Keratinocyte (primary cell): Measurements from ENCODE around the gene TBXAS1. TPM values are rescaled to one million over a fixed set of nuclear protein-coding genes. Genes with fewer than 3 reads are reported as not detected.

Experiments used
- DNase-seq: peaks from one replicate; pipeline ENCODE4 v3.0.0-alpha.2; 2011; ENCODE audit warnings: low read depth, missing footprints, low spot score
- FAIRE-seq: peaks from 2 replicates; lab custom pipeline; 2011; peaks lifted over from hg19 to GRCh38; lab: Jason Lieb, UNC
- H2AFZ ChIP-seq: 2 replicates; pipeline ENCODE4 v1.6.0; 2012; ENCODE audit warnings: low read length, control low read depth, inconsistent platforms; ENCODE audit not compliant: control insufficient read depth
- H3K27ac ChIP-seq: 2 replicates; pipeline ENCODE4 v1.5.1; 2011; ENCODE audit warnings: low read length; ENCODE audit not compliant: control insufficient read depth, insufficient read depth
- H3K27me3 ChIP-seq: 3 replicates; pipeline ENCODE4 v1.6.0; 2011; ENCODE audit warnings: low read length; ENCODE audit not compliant: control insufficient read depth, insufficient read depth; ENCODE audit errors: extremely low read depth
- H3K36me3 ChIP-seq, 2 experiments: 2 replicates in 1 of 2; 3 replicates in 1 of 2; pipeline ENCODE4 v1.5.1; 2011; ENCODE audit warnings: low read length in 2 of 2, mild to moderate bottlenecking in 1 of 2; ENCODE audit not compliant: control insufficient read depth in 2 of 2, insufficient read depth in 2 of 2; ENCODE audit errors: extremely low read depth in 1 of 2
- H3K4me1 ChIP-seq: 3 replicates; pipeline ENCODE4 v1.5.1; 2011; ENCODE audit warnings: low read length; ENCODE audit not compliant: control insufficient read depth, insufficient read depth; ENCODE audit errors: extremely low read depth
- H3K4me2 ChIP-seq: 3 replicates; pipeline ENCODE4 v1.6.0; 2011; ENCODE audit warnings: low read depth, low read length; ENCODE audit not compliant: control insufficient read depth, insufficient read depth; ENCODE audit errors: extremely low read depth
- H3K4me3 ChIP-seq, 3 experiments: fragments of 200-600 bp in 1 of 3; sonication (generic) in 1 of 3; 2 replicates in 2 of 3; 3 replicates in 1 of 3; pipeline ENCODE4 v1.5.1; 2011 to 2016; ENCODE audit warnings: low read length in 3 of 3, mild to moderate bottlenecking in 3 of 3, control low read depth in 2 of 3, inconsistent platforms in 1 of 3, low read depth in 1 of 3, mixed read lengths in 1 of 3, mixed run types in 1 of 3, moderate library complexity in 1 of 3; ENCODE audit not compliant: control insufficient read depth in 2 of 3, insufficient read depth in 2 of 3; ENCODE audit errors: extremely low read depth in 1 of 3
- H3K79me2 ChIP-seq: 2 replicates; pipeline ENCODE4 v1.6.0; 2012; ENCODE audit warnings: low read length; ENCODE audit not compliant: control insufficient read depth, insufficient read depth
- H3K9ac ChIP-seq: 3 replicates; pipeline ENCODE4 v1.6.0; 2011; ENCODE audit warnings: low read length; ENCODE audit not compliant: control insufficient read depth, insufficient read depth; ENCODE audit errors: extremely low read depth
- H3K9me1 ChIP-seq: 3 replicates; pipeline ENCODE4 v1.6.0; 2011; ENCODE audit warnings: low read length; ENCODE audit not compliant: control insufficient read depth, insufficient read depth; ENCODE audit errors: extremely low read depth
- H3K9me3 ChIP-seq: 2 replicates; pipeline ENCODE4 v1.5.1; 2012; ENCODE audit warnings: low read depth, low read length; ENCODE audit not compliant: control insufficient read depth
- H4K20me1 ChIP-seq: 3 replicates; pipeline ENCODE4 v1.6.0; 2011; ENCODE audit warnings: low read length; ENCODE audit not compliant: control insufficient read depth, insufficient read depth; ENCODE audit errors: extremely low read depth
- EZH2 ChIP-seq: IDR thresholded peaks from one replicate; pipeline ENCODE4 v1.6.1; 2012; ENCODE audit warnings: inconsistent platforms, mild to moderate bottlenecking, low read length, moderate library complexity
- dilution Hi-C: fragments of 300-500 bp; cut with MboI; formaldehyde crosslinking; loops from one replicate; pipeline ENCODE4 v1.7.0; 2020; ENCODE audit warnings: low sequenced_read_pairs; ENCODE audit not compliant: extremely low pct_ligation_motif_present
- polyA plus RNA-seq, 5 experiments: library from polyadenylated mRNA; depleted of rRNA in 3 of 5; stranded (reverse) in 3 of 5; stranded (forward) in 1 of 5; unstranded in 1 of 5; fragments of >200 nt; gene quantifications; 1 replicate in 1 of 5; 2 replicates in 3 of 5; 3 replicates in 1 of 5; pipeline versions ENCODE4 v1.2.1 to v1.2.3, GENCODE V29; 2011 to 2012; ENCODE audit warnings: missing spikeins in 2 of 5, low read depth in 1 of 5, low replicate concordance in 1 of 5
- TF ChIP-seq, protein P1 (sequence below), 3 experiments: IDR thresholded peaks in 1 of 3; conservative IDR thresholded peaks in 1 of 3; optimal IDR thresholded peaks in 1 of 3; 2 replicates in 2 of 3; 3 replicates in 1 of 3; pipeline versions ENCODE3 to v1.5.1; 2011; ENCODE audit warnings: low read length in 3 of 3, mild to moderate bottlenecking in 3 of 3, moderate library complexity in 2 of 3, control low read depth in 1 of 3, inconsistent platforms in 1 of 3; ENCODE audit not compliant: insufficient read depth in 2 of 3; ENCODE audit errors: extremely low read depth in 1 of 3

Gene TBXAS1
- polyA plus RNA-seq, 1 donor (not counting 4 experiments of a cell fraction or from before 2014, with no cell fraction given): 2.9 TPM

- Histone ChIP-seq H3K4me2 (no peak overlapping the region), H3K79me2 (no peaks in the 10 kb centered on the region), H3K9me1 (no peaks in the 10 kb centered on the region), H3K27ac (no peak overlapping the region), H3K9ac (no peak overlapping the region), H2AFZ (no peak overlapping the region), H3K9me3 (no peaks in the 10 kb centered on the region), H4K20me1 (no peaks in the 10 kb centered on the region), H3K4me3 (no peak overlapping the region), H3K36me3 (no peaks in the 10 kb centered on the region), H3K4me1 (peaks cover 14% of the 10 kb centered on the region), H3K27me3 (peaks cover 8% of the 10 kb centered on the region)
- no peak for FAIRE-seq
- no peak for DNase-seq
- dilution Hi-C loops: no loop called here
- TF ChIP-seq, protein P1, sequence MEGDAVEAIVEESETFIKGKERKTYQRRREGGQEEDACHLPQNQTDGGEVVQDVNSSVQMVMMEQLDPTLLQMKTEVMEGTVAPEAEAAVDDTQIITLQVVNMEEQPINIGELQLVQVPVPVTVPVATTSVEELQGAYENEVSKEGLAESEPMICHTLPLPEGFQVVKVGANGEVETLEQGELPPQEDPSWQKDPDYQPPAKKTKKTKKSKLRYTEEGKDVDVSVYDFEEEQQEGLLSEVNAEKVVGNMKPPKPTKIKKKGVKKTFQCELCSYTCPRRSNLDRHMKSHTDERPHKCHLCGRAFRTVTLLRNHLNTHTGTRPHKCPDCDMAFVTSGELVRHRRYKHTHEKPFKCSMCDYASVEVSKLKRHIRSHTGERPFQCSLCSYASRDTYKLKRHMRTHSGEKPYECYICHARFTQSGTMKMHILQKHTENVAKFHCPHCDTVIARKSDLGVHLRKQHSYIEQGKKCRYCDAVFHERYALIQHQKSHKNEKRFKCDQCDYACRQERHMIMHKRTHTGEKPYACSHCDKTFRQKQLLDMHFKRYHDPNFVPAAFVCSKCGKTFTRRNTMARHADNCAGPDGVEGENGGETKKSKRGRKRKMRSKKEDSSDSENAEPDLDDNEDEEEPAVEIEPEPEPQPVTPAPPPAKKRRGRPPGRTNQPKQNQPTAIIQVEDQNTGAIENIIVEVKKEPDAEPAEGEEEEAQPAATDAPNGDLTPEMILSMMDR (optimal IDR thresholded peaks at IDR 0.05 in 1 of 3, IDR thresholded peaks at IDR 0.05 in 1 of 3, conservative IDR thresholded peaks at IDR 0.05 in 1 of 3; ENCODE audit: extremely low read depth in 1 of 3, insufficient read depth in 2 of 3, low read length in 3 of 3): no peak
- no peak for TF ChIP-seq EZH2
These were observed 7.5 kb upstream of the TBXAS1 start for GRCh38 chr7:139821349-139822105.

DNA sequence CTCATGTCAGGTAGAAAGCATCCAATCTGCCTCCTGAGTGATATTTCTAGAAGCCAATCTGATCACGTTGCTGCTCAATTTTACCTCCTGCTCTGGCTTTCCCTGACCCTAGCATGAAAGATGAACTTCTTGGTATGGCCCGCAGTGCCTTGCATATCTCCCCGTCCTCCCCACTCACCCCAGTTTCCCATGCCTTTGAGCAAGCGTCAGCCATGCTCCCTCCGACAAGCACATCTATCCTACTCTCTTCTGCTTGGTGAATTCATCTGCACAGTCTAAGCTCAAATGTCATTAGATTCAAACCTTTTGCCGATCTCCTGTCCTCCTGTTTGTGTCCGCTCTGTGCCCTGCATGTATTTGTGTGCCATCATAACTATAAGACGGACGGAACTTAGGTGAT lies 6.2 kb upstream of the TBXAS1 start:
- Histone ChIP-seq H3K36me3 (no peaks in the 10 kb centered on the region), H3K4me3 (no peak overlapping the region), H3K4me1 (peaks cover 14% of the 10 kb centered on the region), H3K27ac (no peak overlapping the region), H2AFZ (no peak overlapping the region), H3K79me2 (no peaks in the 10 kb centered on the region), H3K4me2 (no peak overlapping the region), H4K20me1 (no peaks in the 10 kb centered on the region), H3K9me1 (no peaks in the 10 kb centered on the region), H3K9ac (no peak overlapping the region), H3K27me3 (peaks cover 8% of the 10 kb centered on the region), H3K9me3 (no peaks in the 10 kb centered on the region)
- FAIRE-seq: no peak
- TF ChIP-seq, protein P1 (optimal IDR thresholded peaks at IDR 0.05 in 1 of 3, IDR thresholded peaks at IDR 0.05 in 1 of 3, conservative IDR thresholded peaks at IDR 0.05 in 1 of 3; ENCODE audit: extremely low read depth in 1 of 3, insufficient read depth in 2 of 3, low read length in 3 of 3): no peak
- no peak for TF ChIP-seq EZH2
- no peak for DNase-seq
- dilution Hi-C loops: no loop called here
